ENCODE results near the gene SUV39H1.
"Not testable (repeated sequence)": the region's sequence is repeated elsewhere in the genome, so short reads cannot be mapped to it uniquely, and the experiment has no call there.

SUV39H1 gene

GRCh38 chrX:48696301-48696908 is at the start of gene SUV39H1:
Gene SUV39H1, plus strand, starts transcription at chrX:48696734. Its CDS starts 51 bp downstream, at chrX:48696785.
- peak; percentile 86 for DNase-seq

GRCh38 chrX:48648336-48648751 is 48.2 kb upstream of the SUV39H1 start:
- DNase-seq: peak; percentile 55

GRCh38 chrX:48649102-48649501 is 47.4 kb upstream of the SUV39H1 start:
- no peak for DNase-seq

- not testable (repeated sequence) for DNase-seq
These were observed 44.4 kb upstream of the SUV39H1 start for GRCh38 chrX:48652055-48652579.

- DNase-seq: not testable (repeated sequence)
These were observed 41.8 kb upstream of the SUV39H1 start for GRCh38 chrX:48654746-48655145.

- DNase-seq: not testable (repeated sequence)
These were observed 36.8 kb upstream of the SUV39H1 start for GRCh38 chrX:48659686-48660085.

- DNase-seq: no peak
These were observed 33.3 kb upstream of the SUV39H1 start for GRCh38 chrX:48663241-48663640.

- no peak for DNase-seq
These were observed 32.4 kb upstream of the SUV39H1 start for GRCh38 chrX:48664156-48664555.

GRCh38 chrX:48665991-48666390 is 30.5 kb upstream of the SUV39H1 start:
- no peak for DNase-seq

GRCh38 chrX:48666649-48667048 is 29.9 kb upstream of the SUV39H1 start:
- DNase-seq: no peak

GRCh38 chrX:48667509-48667908 is 29.0 kb upstream of the SUV39H1 start:
- DNase-seq: no peak

GRCh38 chrX:48668187-48668586 is 28.3 kb upstream of the SUV39H1 start:
- DNase-seq: not testable (repeated sequence)

- DNase-seq: peak; percentile 91
These were observed 20.2 kb upstream of the SUV39H1 start for GRCh38 chrX:48676106-48676892.

- DNase-seq: peak; percentile 27
These were observed 19.7 kb upstream of the SUV39H1 start for GRCh38 chrX:48676893-48677270.

- DNase-seq: no peak
These were observed 19.0 kb upstream of the SUV39H1 start for GRCh38 chrX:48677516-48677915.

- not testable (repeated sequence) for DNase-seq
These were observed 16.1 kb upstream of the SUV39H1 start for GRCh38 chrX:48680467-48680866.

GRCh38 chrX:48680925-48681324 is 15.6 kb upstream of the SUV39H1 start:
- not testable (repeated sequence) for DNase-seq

GRCh38 chrX:48681539-48682183 is 14.9 kb upstream of the SUV39H1 start:
- DNase-seq: no peak

- DNase-seq: not testable (repeated sequence)
These were observed 13.7 kb upstream of the SUV39H1 start for GRCh38 chrX:48682795-48683194.

GRCh38 chrX:48683411-48683982 is 13.0 kb upstream of the SUV39H1 start, which contains the start of gene WAS:
Gene WAS, plus strand, starts transcription at chrX:48683799. Its CDS starts 55 bp downstream, at chrX:48683854.
- DNase-seq: peak; percentile 61

- DNase-seq: no peak
These were observed 12.4 kb upstream of the SUV39H1 start for GRCh38 chrX:48684134-48684533.

- no peak for DNase-seq
These were observed 11.1 kb upstream of the SUV39H1 start for GRCh38 chrX:48685416-48685815.

- no peak for DNase-seq
These were observed 7.9 kb upstream of the SUV39H1 start for GRCh38 chrX:48688531-48689150.

All from CD4-positive, alpha-beta T cell treated with Interleukin-6 for 4 hours (primary cell).